SK-N-SH (cell line): ENCODE data around the gene SSR4. TPM values are rescaled to one million over a fixed set of nuclear protein-coding genes. Genes with fewer than 3 reads are reported as not detected.

ENCODE experiments used
- CTCF ChIA-PET: fragments of 300-600, 350-600 bp; formaldehyde crosslinking; extraction: SDS; loops from one replicate; lab custom pipeline; 2021; lab: Yijun Ruan, JAX
- POLR2A ChIA-PET: fragments of 350-600 bp; sonication (Branson Sonifier 250); formaldehyde crosslinking; extraction: SDS; loops from one replicate; lab custom pipeline; 2020; ENCODE audit warnings: antibody characterized with exemption, inconsistent platforms; lab: Yijun Ruan, JAX
- DNase-seq: peaks from one replicate; pipeline ENCODE4 v3.0.0; 2012
- H2AFZ ChIP-seq: fragments of 200-600 bp; sonication (generic); 2 replicates; pipeline ENCODE4 v1.8.1; 2016; ENCODE audit warnings: antibody characterized with exemption, mild to moderate bottlenecking, low read depth
- H3F3A ChIP-seq: fragments of 200-600 bp; sonication (generic); replicated peaks from 2 replicates; pipeline ENCODE3; 2016; ENCODE audit warnings: antibody characterized with exemption, mild to moderate bottlenecking; ENCODE audit not compliant: insufficient read depth
- H3K27ac ChIP-seq, 2 experiments: fragments of 200-500 bp in 1 of 2; fragments of 200-600 bp in 1 of 2; sonication (Bioruptor generic) in 1 of 2; sonication (generic), shearing (Covaris generic) in 1 of 2; 2 replicates each; pipeline versions ENCODE4 v1.5.1 to v1.6.1; 2014 to 2016; ENCODE audit warnings: low read depth in 2 of 2, inconsistent platforms in 1 of 2, low read length in 1 of 2, mild to moderate bottlenecking in 1 of 2, mixed read lengths in 1 of 2
- H3K27me3 ChIP-seq: fragments of 200-600 bp; sonication (generic), shearing (Covaris generic); 2 replicates; pipeline ENCODE4 v1.6.1; 2016; ENCODE audit warnings: mixed run types; ENCODE audit not compliant: insufficient read depth
- H3K36me3 ChIP-seq, 2 experiments: fragments of 200-500 bp in 1 of 2; fragments of 200-600 bp in 1 of 2; sonication (Bioruptor generic) in 1 of 2; sonication (generic) in 1 of 2; replicated peaks in 1 of 2; 2 replicates each; pipeline versions ENCODE3 to v1.5.1; 2014 to 2016; ENCODE audit warnings: low read length in 1 of 2, mild to moderate bottlenecking in 1 of 2; ENCODE audit not compliant: insufficient read depth in 2 of 2, control insufficient read depth in 1 of 2
- H3K4me1 ChIP-seq, 2 experiments: fragments of 200-500 bp in 1 of 2; fragments of 200-600 bp in 1 of 2; sonication (Bioruptor generic) in 1 of 2; sonication (generic), shearing (Covaris generic) in 1 of 2; 2 replicates each; pipeline versions ENCODE4 v1.5.1 to v1.6.1; 2014 to 2016; ENCODE audit warnings: low read depth in 1 of 2, low read length in 1 of 2, mixed run types in 1 of 2; ENCODE audit not compliant: insufficient read depth in 2 of 2, control insufficient read depth in 1 of 2
- H3K4me2 ChIP-seq: fragments of 200-600 bp; sonication (generic), shearing (Covaris generic); 2 replicates; pipeline ENCODE4 v1.6.1; 2017; ENCODE audit warnings: mixed run types
- H3K4me3 ChIP-seq, 2 experiments: fragments of 200-500 bp in 1 of 2; fragments of 200-600 bp in 1 of 2; sonication (Bioruptor generic) in 1 of 2; sonication (generic), shearing (Covaris generic) in 1 of 2; 2 replicates each; pipeline versions ENCODE4 v1.5.1 to v1.8.1; 2014 to 2016; ENCODE audit warnings: low read depth in 2 of 2, inconsistent platforms in 1 of 2, low read length in 1 of 2, mild to moderate bottlenecking in 1 of 2, mixed read lengths in 1 of 2, moderate library complexity in 1 of 2
- H3K79me2 ChIP-seq: fragments of 200-600 bp; sonication (generic); 2 replicates; pipeline ENCODE4 v1.8.1; 2017; ENCODE audit warnings: mild to moderate bottlenecking; ENCODE audit not compliant: insufficient read depth
- H3K9ac ChIP-seq: fragments of 200-600 bp; sonication (generic); 2 replicates; pipeline ENCODE4 v1.6.1; 2017; ENCODE audit warnings: mixed run types
- H3K9me2 ChIP-seq: fragments of 200-600 bp; sonication (generic); 2 replicates; pipeline ENCODE4 v1.6.1; 2017; ENCODE audit warnings: mixed run types
- H3K9me3 ChIP-seq: fragments of 200-600 bp; sonication (generic); 2 replicates; pipeline ENCODE4 v1.6.1; 2017; ENCODE audit warnings: mixed run types, mild to moderate bottlenecking, moderate library complexity
- H4K20me1 ChIP-seq: fragments of 200-600 bp; sonication (generic); 2 replicates; pipeline ENCODE4 v1.6.1; 2017; ENCODE audit warnings: mild to moderate bottlenecking, mixed run types; ENCODE audit not compliant: insufficient read depth
- CTCF ChIP-seq: fragments of 200-600 bp; sonication (generic); IDR thresholded peaks from 2 replicates; pipeline ENCODE4 v1.6.1; 2017; ENCODE audit warnings: antibody characterized with exemption, mild to moderate bottlenecking, moderate library complexity
- EP300 ChIP-seq, 2 experiments: IDR thresholded peaks; 2 replicates each; pipeline versions ENCODE4 v1.4.0 to v1.6.1; 2012; ENCODE audit warnings: borderline replicate concordance in 1 of 2, low read depth in 1 of 2, low read length in 1 of 2
- EZH2phosphoT487 ChIP-seq: fragments of 200-600 bp; sonication (generic); IDR thresholded peaks from 2 replicates; pipeline ENCODE4 v1.6.1; 2017; ENCODE audit warnings: low read depth, mixed run types, mild to moderate bottlenecking, antibody characterized with exemption, moderate library complexity, borderline replicate concordance
- FOXJ3 ChIP-seq: sonication (generic); formaldehyde crosslinking; IDR thresholded peaks from 2 replicates; pipeline ENCODE4 v1.5.1; 2020; ENCODE audit warnings: mild to moderate bottlenecking, missing genetic modification reagents
- FOXM1 ChIP-seq: IDR thresholded peaks from 2 replicates; pipeline ENCODE4 v1.4.0; 2012; ENCODE audit warnings: low read depth, mild to moderate bottlenecking
- IRF3 ChIP-seq: fragments of 150-350 bp; IDR thresholded peaks from 2 replicates; pipeline ENCODE4 v1.6.1; 2016; ENCODE audit warnings: mild to moderate bottlenecking, low read depth, low read length
- MAX ChIP-seq: IDR thresholded peaks from 2 replicates; pipeline ENCODE4 v1.4.0; 2012; ENCODE audit warnings: low read depth
- RAD21 ChIP-seq: IDR thresholded peaks from 2 replicates; pipeline ENCODE4 v1.6.1; 2012; ENCODE audit warnings: mild to moderate bottlenecking, low read length
- TAF1 ChIP-seq: IDR thresholded peaks from 2 replicates; pipeline ENCODE4 v1.6.1; 2012; ENCODE audit warnings: low read depth, mild to moderate bottlenecking, low read length, moderate library complexity, borderline replicate concordance
- TEAD4 ChIP-seq: IDR thresholded peaks from 2 replicates; pipeline ENCODE4 v1.4.0; 2012; ENCODE audit warnings: mild to moderate bottlenecking, borderline replicate concordance; ENCODE audit not compliant: insufficient read depth
- YY1 ChIP-seq: IDR thresholded peaks from 2 replicates; pipeline ENCODE4 v1.4.0; 2012; ENCODE audit warnings: low read depth, mild to moderate bottlenecking
- WGBS: methylation state at CpG from one replicate; pipeline ENCODE4 v1.1.6; 2017; ENCODE audit warnings: low lambda C conversion rate; 5-methylcytosine and 5-hydroxymethylcytosine counted together
- polyA plus RNA-seq, 3 experiments: library from polyadenylated mRNA; depleted of rRNA; stranded (reverse); fragments of >200 nt; gene quantifications; 2 replicates each; pipeline ENCODE4 v1.2.3, GENCODE V29; 2012

The SSR4 gene
- polyA plus RNA-seq, 1 of the 3 experiments (the other 2 are of a cell fraction) = 367 TPM

GRCh38 chrX:153794897-153795816, 689 bp downstream of the SSR4 start:
- CTCF ChIA-PET = interaction anchor here (1.0 kb wide), 1 partner anchor 116 kb away, joined by 3 read pairs; no protein-coding TSS in a partner anchor

More at GRCh38 chrX:153794897-153795816, 689 bp downstream of the SSR4 start:
- Histone ChIP-seq H4K20me1 (0 out of 2 replicates have a peak, but pooled peaks cover 12% of the 10 kb centered on the region), H3K4me1 (peaks cover 5 to 27% of the 10 kb centered on the region in 2 experiments; a peak in 1 of 4 replicates), H3K9ac (peak overlapping the region; percentile 73), H3K27ac (peak overlapping the region; percentile 58 to 67; a peak in 3 of 4 replicates), H3K9me3 (no peaks in the 10 kb centered on the region), H3K27me3 (peaks cover 14% of the 10 kb centered on the region; the same call in 1 of the 2 replicates), H3K36me3 (peaks cover 0 to 5% of the 10 kb centered on the region in 2 experiments), H3F3A (no peaks in the 10 kb centered on the region), H2AFZ (0 out of 2 replicates have a peak overlapping the region, but pooled peaks have one; percentile 35), H3K9me2 (no peaks in the 10 kb centered on the region), H3K4me2 (peak overlapping the region; percentile 82), H3K4me3 (peak overlapping the region; percentile 67 to 76), H3K79me2 (peaks cover 51% of the 10 kb centered on the region)
- TF ChIP-seq YY1 (no peak), TEAD4 (no peak), FOXJ3 (no peak), RAD21 (no peak), MAX (no peak), TAF1 (no peak), EZH2phosphoT487 (no peak), FOXM1 (no peak), IRF3 (no peak), EP300 (IDR thresholded peaks at IDR 0.05; ENCODE audit: borderline replicate concordance in 1 of 2, low read depth in 1 of 2, low read length in 1 of 2) (no peak), CTCF (no peak)
- WGBS = 13% methylated on average over 13 of the region's 47 CpGs
- no peak for DNase-seq
- POLR2A ChIA-PET = interaction anchor here (1.0 to 2.1 kb wide), 5 partner anchors 24 to 176 kb away, joined by 3 to 14 read pairs (median 6); no protein-coding TSS in a partner anchor
